ENCODE results near the gene SNRNP25.

- TF ChIP-seq POLR2A (IDR thresholded peaks at IDR 0.05) (no peak), CTCF (IDR thresholded peaks at IDR 0.05) (peak in 1 of 3 experiments; percentile 10)
Observed at GRCh38 chr16:53346-54236, at the start of gene SNRNP25, which contains the start of gene POLR3K.
